GM23248 (cell line): ENCODE data around the gene WDR45. TPM values are rescaled to one million over a fixed set of nuclear protein-coding genes. Genes with fewer than 3 reads are reported as not detected.

Experiments
- DNase-seq: peaks from one replicate; pipeline ENCODE4 v3.0.0-alpha.2; 2015
- H2AFZ ChIP-seq: fragments of 200-600 bp; sonication (generic); 2 replicates; pipeline ENCODE4 v1.6.1; 2016; ENCODE audit warnings: antibody characterized with exemption
- H3F3A ChIP-seq: fragments of 200-600 bp; sonication (generic); 2 replicates; pipeline ENCODE4 v1.6.1; 2016; ENCODE audit warnings: mild to moderate bottlenecking, antibody characterized with exemption, mixed run types; ENCODE audit not compliant: insufficient read depth
- H3K27ac ChIP-seq: fragments of 200-600 bp; sonication (generic); 2 replicates; pipeline ENCODE4 v1.5.1; 2016; ENCODE audit warnings: mild to moderate bottlenecking
- H3K27me3 ChIP-seq: fragments of 200-600 bp; sonication (generic); replicated peaks from 2 replicates; pipeline ENCODE4 v1.6.1; 2016; ENCODE audit warnings: mild to moderate bottlenecking; ENCODE audit not compliant: insufficient read depth
- H3K36me3 ChIP-seq: fragments of 200-600 bp; sonication (generic); 2 replicates; pipeline ENCODE4 v1.6.1; 2016; ENCODE audit warnings: low read depth, mild to moderate bottlenecking
- H3K4me1 ChIP-seq: fragments of 200-600 bp; sonication (generic); 2 replicates; pipeline ENCODE4 v1.6.1; 2016; ENCODE audit warnings: mild to moderate bottlenecking; ENCODE audit not compliant: insufficient read depth
- H3K4me2 ChIP-seq: fragments of 200-600 bp; sonication (generic); one replicate; pipeline ENCODE4 v1.6.1; 2016; ENCODE audit warnings: mild to moderate bottlenecking; ENCODE audit not compliant: unreplicated experiment
- H3K4me3 ChIP-seq: fragments of 200-600 bp; sonication (generic); 2 replicates; pipeline ENCODE4 v1.5.1; 2016; ENCODE audit warnings: mild to moderate bottlenecking
- H3K79me2 ChIP-seq: fragments of 200-600 bp; sonication (generic); 2 replicates; pipeline ENCODE4 v1.6.1; 2016; ENCODE audit warnings: mild to moderate bottlenecking; ENCODE audit not compliant: insufficient read depth
- H3K9ac ChIP-seq: fragments of 200-600 bp; sonication (generic); 2 replicates; pipeline ENCODE4 v1.6.1; 2016; ENCODE audit warnings: mild to moderate bottlenecking
- H3K9me2 ChIP-seq: fragments of 200-600 bp; sonication (generic); 2 replicates; pipeline ENCODE4 v1.6.1; 2016; ENCODE audit warnings: mixed run types, mild to moderate bottlenecking, moderate library complexity; ENCODE audit not compliant: insufficient read depth
- H3K9me3 ChIP-seq: fragments of 200-600 bp; sonication (generic); one replicate; pipeline ENCODE4 v1.6.1; 2017; ENCODE audit warnings: low read depth
- H4K20me1 ChIP-seq: fragments of 200-600 bp; sonication (generic); 2 replicates; pipeline ENCODE4 v1.6.0; 2016; ENCODE audit not compliant: insufficient read depth
- EZH2 ChIP-seq: fragments of 200-600 bp; sonication (generic); IDR thresholded peaks from 2 replicates; pipeline ENCODE4 v1.6.1; 2018; ENCODE audit warnings: antibody characterized with exemption, mild to moderate bottlenecking; ENCODE audit not compliant: insufficient read depth, poor library complexity, severe bottlenecking
- EZH2phosphoT487 ChIP-seq: fragments of 200-600 bp; sonication (generic); IDR thresholded peaks from 2 replicates; pipeline ENCODE4 v1.6.1; 2018; ENCODE audit warnings: antibody characterized with exemption, moderate library complexity, mild to moderate bottlenecking, low read depth; ENCODE audit not compliant: insufficient read depth
- WGBS, 2 experiments: methylation state at CpG; one replicate each; pipeline ENCODE4 v1.1.6; 2015 to 2017; ENCODE audit warnings: low lambda C conversion rate in 2 of 2, low coverage in 1 of 2; ENCODE audit errors: missing lambda C conversion rate in 2 of 2; 5-methylcytosine and 5-hydroxymethylcytosine counted together
- in situ Hi-C: fragments of 300-500 bp; cut with MboI; formaldehyde crosslinking; loops from 2 replicates; pipeline ENCODE4 v1.15.0; 2020
- polyA plus RNA-seq: library from polyadenylated mRNA; unstranded; fragments of >200 nt; fragmentation: Nextera tagmentation; extraction: Ambion mirVana; gene quantifications from 2 replicates; pipeline ENCODE4 v1.2.1, GENCODE V29; 2016
- total RNA-seq: library from RNA; depleted of rRNA; stranded (reverse); fragments of >200 nt; shearing (Covaris generic); gene quantifications from 2 replicates; pipeline ENCODE4 v1.2.3, GENCODE V29; 2014

Gene WDR45
- total and polyA plus RNA-seq, 2 experiments from 2014 or later: 78.5 to 103 TPM

GRCh38 chrX:49060914-49061313, 18.8 kb downstream of the WDR45 start:
- in situ Hi-C loops: no loop called here

GRCh38 chrX:49059681-49060085, 20.0 kb downstream of the WDR45 start:
- Histone ChIP-seq H3K4me1 (no peaks in the 10 kb centered on the region), H3K27ac (no peak overlapping the region), H3K9ac (no peak overlapping the region), H3K4me3 (no peak overlapping the region), H2AFZ (no peak overlapping the region), H3F3A (no peaks in the 10 kb centered on the region), H3K9me2 (no peaks in the 10 kb centered on the region), H3K79me2 (no peaks in the 10 kb centered on the region), H4K20me1 (no peaks in the 10 kb centered on the region), H3K27me3 (no peaks in the 10 kb centered on the region), H3K36me3 (no peaks in the 10 kb centered on the region), H3K4me2 (no peak overlapping the region), H3K9me3 (no peaks in the 10 kb centered on the region)
- WGBS, 2 experiments: 64 to 92% methylated on average over 2 to 8 of the region's 10 CpGs
- in situ Hi-C loops: no loop called here
- no peak for DNase-seq
- no peak for TF ChIP-seq EZH2phosphoT487
- no peak for TF ChIP-seq EZH2

More at GRCh38 chrX:49060914-49061313, 18.8 kb downstream of the WDR45 start:
- Histone ChIP-seq H3K4me2 (no peak overlapping the region), H3F3A (no peaks in the 10 kb centered on the region), H3K4me3 (no peak overlapping the region), H3K36me3 (no peaks in the 10 kb centered on the region), H3K27me3 (no peaks in the 10 kb centered on the region), H3K79me2 (no peaks in the 10 kb centered on the region), H3K27ac (no peak overlapping the region), H3K9ac (no peak overlapping the region), H4K20me1 (no peaks in the 10 kb centered on the region), H3K9me2 (no peaks in the 10 kb centered on the region), H2AFZ (no peak overlapping the region), H3K9me3 (no peaks in the 10 kb centered on the region), H3K4me1 (no peaks in the 10 kb centered on the region)
- no peak for DNase-seq
- WGBS, 2 experiments: 96 to 100% methylated on average over 3 of the region's 3 CpGs
- TF ChIP-seq EZH2phosphoT487: no peak
- no peak for TF ChIP-seq EZH2

- H3K79me2 ChIP-seq: no peaks in the 10 kb centered on the region
- H3F3A ChIP-seq: no peaks in the 10 kb centered on the region
- no peaks in the 10 kb centered on the region for H3K4me1 ChIP-seq
- no peaks in the 10 kb centered on the region for H3K36me3 ChIP-seq
- H2AFZ ChIP-seq: no peak overlapping the region
- no peak overlapping the region for H3K4me2 ChIP-seq
- no peaks in the 10 kb centered on the region for H3K9me3 ChIP-seq
- H3K27ac ChIP-seq: no peak overlapping the region
- H3K4me3 ChIP-seq: no peak overlapping the region
- no peak for DNase-seq
- in situ Hi-C loops: no loop called here
- WGBS, 2 experiments: 69 to 83% methylated on average over 1 to 6 of the region's 6 CpGs
- no peaks in the 10 kb centered on the region for H3K9me2 ChIP-seq
- TF ChIP-seq EZH2phosphoT487: no peak
- no peak for TF ChIP-seq EZH2
- no peaks in the 10 kb centered on the region for H3K27me3 ChIP-seq
- H4K20me1 ChIP-seq: no peaks in the 10 kb centered on the region
- H3K9ac ChIP-seq: no peak overlapping the region
Measured at GRCh38 chrX:49059201-49059600, 20.5 kb downstream of the WDR45 start.

- in situ Hi-C loops: no loop called here
- Histone ChIP-seq H3K9me3 (no peaks in the 10 kb centered on the region), H3K4me2 (no peak within 1 kb of the TSS), H3K27me3 (no peaks in the 10 kb centered on the region), H3K27ac (no peak within 1 kb of the TSS), H2AFZ (no peak within 1 kb of the TSS), H3K4me1 (no peaks in the 10 kb centered on the region), H4K20me1 (no peaks in the 10 kb centered on the region), H3K4me3 (no peak within 1 kb of the TSS), H3F3A (no peaks in the 10 kb centered on the region), H3K9ac (no peak within 1 kb of the TSS), H3K36me3 (no peaks in the 10 kb centered on the region), H3K79me2 (no peaks in the 10 kb centered on the region), H3K9me2 (no peaks in the 10 kb centered on the region)
- WGBS, 2 experiments: 34 to 37% methylated on average over 4 to 5 of the region's 5 CpGs
- TF ChIP-seq EZH2phosphoT487 (no peak), EZH2 (no peak)
- DNase-seq: no peak
Measured at GRCh38 chrX:49058794-49059193, 20.9 kb downstream of the WDR45 start, which contains the start of gene CCDC120. TSS of gene CCDC120 (plus strand) at chrX:49058999. CDS start at chrX:49062042, 3,043 bp downstream.
